RWPE1 (cell line): ENCODE results near the gene OSBPL8.
"Not testable (repeated sequence)": the region's sequence is repeated elsewhere in the genome, so short reads cannot be mapped to it uniquely, and the experiment has no call there.

Experiments
- CTCF ChIA-PET: fragments of 350-600 bp; sonication (Branson Sonifier 250); formaldehyde crosslinking; extraction: SDS; loops from one replicate; lab custom pipeline; 2021; lab: Yijun Ruan, JAX
- POLR2A ChIA-PET: fragments of 400-600 bp; formaldehyde crosslinking; extraction: SDS; loops from one replicate; lab custom pipeline; 2020; ENCODE audit warnings: antibody characterized with exemption; ENCODE audit not compliant: low non-redundant PET; lab: Yijun Ruan, JAX
- DNase-seq: peaks from one replicate; pipeline ENCODE4 v3.0.0; 2012; ENCODE audit warnings: low spot score
- H3K27ac ChIP-seq: fragments of 450-650 bp; 2 replicates; pipeline ENCODE4 v1.5.1; 2017
- TF ChIP-seq, protein P1 (sequence below): fragments of 450-650 bp; conservative IDR thresholded peaks from 2 replicates; pipeline ENCODE4 v1.5.1; 2017; ENCODE audit warnings: low read depth, mild to moderate bottlenecking

OSBPL8 gene

DNA sequence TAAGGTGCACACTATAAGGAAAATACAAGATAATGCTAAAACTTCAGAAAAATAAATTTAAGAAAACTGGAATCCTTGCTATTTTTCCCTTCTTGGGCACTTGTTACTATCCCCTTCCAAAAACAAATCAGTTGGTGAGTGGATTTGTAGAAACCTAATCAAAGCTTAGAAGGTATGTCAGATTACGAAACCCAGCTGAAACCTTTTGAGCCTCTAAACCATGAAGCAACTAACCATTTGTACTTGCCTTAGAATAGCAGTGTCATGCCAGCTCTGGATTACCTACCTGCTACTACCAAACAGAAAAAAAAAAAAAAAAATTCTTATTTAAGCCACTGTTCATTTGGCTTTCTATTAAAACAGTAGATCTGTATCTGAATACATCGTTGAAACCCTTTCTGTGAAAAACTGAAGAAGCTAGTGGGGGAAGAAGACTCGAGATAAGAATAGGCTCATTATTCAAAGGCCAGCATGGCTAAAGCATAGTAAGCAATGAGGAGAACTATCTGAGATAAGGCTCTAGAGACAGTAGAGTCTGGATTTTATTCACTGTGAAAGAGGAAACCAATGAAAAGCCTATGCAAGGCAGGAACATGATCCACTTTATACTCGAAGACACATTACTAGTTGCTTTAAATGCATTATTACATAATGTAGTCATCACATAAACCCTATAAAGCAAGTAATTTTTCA, 30.2 kb downstream of the OSBPL8 start:
- TF ChIP-seq, protein P1, sequence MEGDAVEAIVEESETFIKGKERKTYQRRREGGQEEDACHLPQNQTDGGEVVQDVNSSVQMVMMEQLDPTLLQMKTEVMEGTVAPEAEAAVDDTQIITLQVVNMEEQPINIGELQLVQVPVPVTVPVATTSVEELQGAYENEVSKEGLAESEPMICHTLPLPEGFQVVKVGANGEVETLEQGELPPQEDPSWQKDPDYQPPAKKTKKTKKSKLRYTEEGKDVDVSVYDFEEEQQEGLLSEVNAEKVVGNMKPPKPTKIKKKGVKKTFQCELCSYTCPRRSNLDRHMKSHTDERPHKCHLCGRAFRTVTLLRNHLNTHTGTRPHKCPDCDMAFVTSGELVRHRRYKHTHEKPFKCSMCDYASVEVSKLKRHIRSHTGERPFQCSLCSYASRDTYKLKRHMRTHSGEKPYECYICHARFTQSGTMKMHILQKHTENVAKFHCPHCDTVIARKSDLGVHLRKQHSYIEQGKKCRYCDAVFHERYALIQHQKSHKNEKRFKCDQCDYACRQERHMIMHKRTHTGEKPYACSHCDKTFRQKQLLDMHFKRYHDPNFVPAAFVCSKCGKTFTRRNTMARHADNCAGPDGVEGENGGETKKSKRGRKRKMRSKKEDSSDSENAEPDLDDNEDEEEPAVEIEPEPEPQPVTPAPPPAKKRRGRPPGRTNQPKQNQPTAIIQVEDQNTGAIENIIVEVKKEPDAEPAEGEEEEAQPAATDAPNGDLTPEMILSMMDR = no peak
- CTCF ChIA-PET = interaction anchor here (0.6 kb wide), 1 partner anchor 429 kb away, joined by 3 read pairs; no protein-coding TSS in a partner anchor
- no peak for DNase-seq
- POLR2A ChIA-PET = no interaction called here
- H3K27ac ChIP-seq = no peak overlapping the region

DNA sequence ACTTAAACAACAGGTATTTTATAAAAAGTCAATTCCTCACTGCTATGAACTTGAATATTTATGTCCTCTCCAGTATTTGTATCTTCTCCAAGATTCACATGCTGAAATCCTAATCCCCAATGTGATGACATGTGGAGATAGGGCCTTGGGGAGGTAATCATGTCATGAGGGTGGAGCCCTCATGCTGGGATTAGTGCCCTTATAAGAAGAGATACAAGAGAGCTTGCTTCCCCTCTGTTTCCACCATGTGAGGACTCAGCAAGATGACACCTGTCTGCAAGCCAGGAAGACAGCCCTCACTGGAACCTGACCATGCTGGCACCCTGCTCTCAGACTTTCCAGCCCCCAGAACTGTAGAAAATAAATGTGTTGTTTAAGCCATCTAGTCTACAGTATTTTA, 36.2 kb downstream of the OSBPL8 start:
- ChIA-PET CTCF (no interaction called here), POLR2A (no interaction called here)
- DNase-seq = no peak
- H3K27ac ChIP-seq = no peak overlapping the region
- TF ChIP-seq, protein P1 = no peak

DNA sequence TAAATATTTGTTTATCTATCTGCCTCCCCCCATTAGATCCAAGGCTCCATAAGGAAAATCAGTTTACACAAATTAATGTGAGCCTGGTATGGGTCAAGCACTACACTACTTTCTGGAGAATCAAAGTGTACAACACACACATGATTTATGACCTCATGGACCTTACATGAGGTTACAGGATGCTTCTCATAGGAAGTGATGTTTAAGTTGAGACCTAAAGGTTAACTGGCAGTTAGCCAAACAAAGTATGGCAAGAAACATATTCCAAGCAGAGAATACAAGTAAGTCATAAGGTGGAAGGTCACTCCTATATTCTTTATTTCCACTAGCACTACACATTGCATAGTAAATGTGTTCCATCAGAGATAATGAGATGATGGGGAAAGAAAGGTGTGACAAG, 39.2 kb downstream of the OSBPL8 start:
- H3K27ac ChIP-seq = no peak overlapping the region
- POLR2A ChIA-PET = no interaction called here
- TF ChIP-seq, protein P1 = no peak
- DNase-seq = no peak
- CTCF ChIA-PET = interaction anchor here (0.6 kb wide), 1 partner anchor 263 kb away, joined by 3 read pairs; no protein-coding TSS in a partner anchor

DNA sequence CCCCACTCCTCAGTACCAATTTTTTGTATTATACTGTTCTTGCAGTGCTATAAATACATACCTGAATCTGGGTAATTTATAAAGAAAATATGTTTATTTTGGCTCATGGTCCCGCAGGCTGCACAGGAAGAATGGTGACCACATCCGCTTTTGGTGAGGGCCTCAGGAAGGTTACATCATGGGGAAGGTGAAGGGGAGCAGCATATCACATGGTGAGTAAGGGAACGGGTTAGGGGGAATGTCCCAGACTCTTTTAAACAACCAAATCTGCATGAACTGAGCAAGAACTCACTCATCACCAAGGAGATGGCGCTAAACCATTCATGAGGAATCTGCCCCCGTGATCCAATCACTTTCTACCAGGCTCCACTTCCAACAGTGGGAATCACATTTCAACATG, 40.0 kb downstream of the OSBPL8 start:
- no peak overlapping the region for H3K27ac ChIP-seq
- CTCF ChIA-PET = interaction anchor here (0.6 kb wide), 1 partner anchor 262 kb away, joined by 3 read pairs; no protein-coding TSS in a partner anchor
- POLR2A ChIA-PET = no interaction called here
- no peak for DNase-seq
- TF ChIP-seq, protein P1 = no peak

DNA sequence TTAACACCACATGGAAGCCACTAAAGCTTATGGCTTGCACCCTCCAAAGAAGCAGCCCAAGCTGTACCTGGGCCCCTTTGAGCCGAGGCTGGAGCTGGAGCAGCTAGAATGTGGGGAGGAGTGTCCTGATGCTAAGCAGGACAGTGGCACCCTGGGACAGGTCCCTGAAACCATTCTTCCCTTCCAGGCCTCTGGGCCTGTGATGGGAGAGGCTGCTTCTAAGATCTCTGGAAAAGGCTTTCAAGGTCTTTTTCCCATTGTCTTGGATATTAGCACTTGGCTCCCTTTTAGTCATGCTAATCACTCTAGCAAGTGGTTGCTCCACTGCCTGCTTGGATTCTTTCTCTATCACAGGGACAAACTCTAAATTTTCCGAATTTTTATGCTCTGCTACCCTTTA, 40.9 kb downstream of the OSBPL8 start:
- DNase-seq = no peak
- POLR2A ChIA-PET = no interaction called here

DNA sequence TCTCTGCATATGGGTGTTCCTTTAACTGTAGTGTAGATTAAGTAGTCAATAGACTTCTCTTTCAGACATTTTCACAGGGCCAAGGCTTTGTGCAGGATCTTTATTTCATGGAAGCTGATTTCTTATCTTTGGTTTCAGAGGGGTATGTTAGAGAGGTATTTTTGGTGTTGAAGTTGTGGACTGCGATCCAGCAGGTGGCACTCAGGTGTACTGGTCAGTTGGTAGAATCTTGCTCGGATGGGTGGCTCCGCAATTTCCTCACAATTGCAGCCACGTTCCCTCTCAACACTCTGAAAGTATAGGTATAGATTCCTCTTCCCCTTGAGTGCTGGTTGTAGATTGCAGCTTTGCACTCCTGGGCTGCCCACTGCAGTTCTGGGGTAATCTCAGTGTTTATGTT, 44.3 kb downstream of the OSBPL8 start:
- DNase-seq = no peak
- no peak overlapping the region for H3K27ac ChIP-seq
- ChIA-PET CTCF (interaction anchor here (0.6 to 0.7 kb wide), 2 partner anchors 575 to 794 kb away, joined by 3 to 5 read pairs; no protein-coding TSS in a partner anchor), POLR2A (no interaction called here)
- TF ChIP-seq, protein P1 = no peak

More for the DNA sequence above, 40.9 kb downstream of the OSBPL8 start:
- H3K27ac ChIP-seq = no peak overlapping the region
- CTCF ChIA-PET = no interaction called here
- TF ChIP-seq, protein P1 = no peak

DNA sequence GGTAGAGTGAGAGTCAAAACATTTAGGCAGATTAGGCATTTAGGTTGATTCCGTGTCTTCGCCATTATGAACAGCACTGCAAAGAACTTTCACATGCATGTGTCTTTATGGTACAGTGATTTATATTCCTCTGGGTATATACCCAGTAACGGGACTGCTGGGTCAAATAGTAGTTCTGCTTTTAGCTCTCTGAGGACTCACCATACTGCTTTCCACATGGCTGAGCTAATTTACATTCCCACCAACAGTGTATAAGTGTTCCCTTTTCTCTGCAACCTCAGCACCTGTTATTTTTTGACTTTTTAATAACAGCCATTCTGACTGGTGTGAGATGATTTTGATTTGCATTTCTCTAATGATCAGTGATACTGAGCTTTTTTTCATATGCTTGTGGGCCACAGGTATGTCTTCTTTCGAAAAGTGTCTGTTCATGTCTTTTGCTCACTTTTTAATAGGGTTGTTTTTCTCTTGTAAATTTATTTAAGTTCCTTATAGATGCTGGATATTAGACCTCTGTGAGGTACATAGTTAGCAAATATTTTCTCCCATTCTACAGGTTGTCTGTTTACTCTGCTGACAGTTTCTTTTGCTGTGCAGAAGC, 48.4 kb downstream of the OSBPL8 start:
- H3K27ac ChIP-seq, POLR2A ChIA-PET, CTCF ChIA-PET, DNase-seq: not testable (repeated sequence)
